G401 (cell line): ENCODE data around the gene NHERF1. TPM values are rescaled to one million over a fixed set of nuclear protein-coding genes. Genes with fewer than 3 reads are reported as not detected.
A peak's percentile ranks its signal among the peaks of the same experiment; 100 is the strongest.

Source experiments
- DNase-seq: peaks from one replicate; pipeline ENCODE4 v3.0.0-alpha.2; 2015; ENCODE audit warnings: low spot score
- in situ Hi-C: cut with HindIII; loops from 2 replicates; pipeline ENCODE4 v1.10.0; 2016; ENCODE audit warnings: low sequenced_read_pairs, mixed read lengths
- total RNA-seq: library from RNA; depleted of rRNA; stranded (reverse); fragments of >200 nt; shearing (Covaris generic); gene quantifications from 2 replicates; pipeline ENCODE4 v1.2.3, GENCODE V29; 2014

Gene NHERF1
- total RNA-seq, 1 experiment from 2014 or later, result 90.0 TPM

- in situ Hi-C loops, result no loop called here
- no peak for DNase-seq
Observed at GRCh38 chr17:74730491-74731346, 17.7 kb upstream of the NHERF1 start.

GRCh38 chr17:74731347-74731605 lies 17.2 kb upstream of the NHERF1 start:
- in situ Hi-C loops, result no loop called here
- DNase-seq, result no peak

DNA sequence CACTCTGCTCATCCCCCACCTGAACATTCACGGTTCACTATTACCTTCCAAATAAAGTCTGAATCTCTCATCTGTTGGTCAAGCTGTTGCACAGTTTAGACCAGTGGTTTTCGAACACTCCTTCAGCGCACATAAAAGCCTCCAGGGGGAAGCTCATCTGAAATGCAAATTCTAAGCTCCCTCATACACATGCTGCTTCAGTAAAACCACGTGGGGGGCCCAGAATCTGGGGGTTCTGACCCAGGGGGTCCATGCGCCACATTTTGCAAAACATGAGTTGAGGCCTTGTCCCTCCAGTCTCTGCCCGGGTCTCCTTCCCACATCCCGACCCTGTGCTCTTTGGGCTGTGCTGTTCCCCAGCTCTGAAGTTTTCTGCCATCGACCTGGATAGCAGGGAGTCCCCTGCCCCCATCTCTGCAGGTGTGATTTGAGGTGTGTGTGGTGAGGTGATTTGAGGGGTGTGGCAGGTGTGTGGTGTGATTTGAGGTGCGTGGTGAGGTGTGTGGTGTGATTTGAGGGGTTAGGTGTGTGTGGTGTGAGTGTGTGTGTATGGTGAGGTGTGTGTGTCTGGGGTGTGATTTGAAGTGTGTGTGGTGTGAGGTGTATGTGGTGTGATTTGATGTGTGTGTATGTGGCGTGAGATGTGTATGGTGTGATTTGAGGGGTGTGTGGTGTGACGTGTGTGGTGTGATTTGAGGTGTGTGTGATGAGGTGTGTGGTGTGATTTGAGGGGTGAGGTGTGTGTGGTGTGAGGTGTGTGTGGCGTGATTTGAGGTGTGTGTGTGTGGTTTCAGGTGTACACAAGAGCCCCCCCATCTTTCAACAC lies 16.2 kb upstream of the NHERF1 start:
- no peak for DNase-seq
- in situ Hi-C loops, result no loop called here

GRCh38 chr17:74733365-74734122 lies 14.9 kb upstream of the NHERF1 start:
- in situ Hi-C loops, result no loop called here
- DNase-seq, result no peak

DNA sequence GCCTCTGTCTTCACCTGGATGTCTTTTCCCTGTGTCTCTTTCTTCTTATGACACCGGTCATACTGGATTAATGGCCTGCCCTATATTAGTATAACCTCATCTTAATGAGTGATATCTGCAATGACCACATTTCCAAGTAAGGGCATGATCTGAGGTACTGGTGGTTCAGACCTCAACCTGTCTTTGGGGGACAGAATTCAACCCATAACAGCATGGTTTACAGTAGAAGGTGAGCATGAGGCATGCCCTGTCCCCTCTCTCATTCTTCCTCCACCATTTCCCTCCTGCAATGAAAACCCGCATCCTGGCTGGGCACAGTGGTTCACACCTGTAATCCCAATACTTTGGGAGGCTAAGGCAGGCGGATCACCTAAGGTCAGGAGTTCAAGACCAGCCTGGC lies 14.2 kb upstream of the NHERF1 start:
- in situ Hi-C loops, result no loop called here

DNA sequence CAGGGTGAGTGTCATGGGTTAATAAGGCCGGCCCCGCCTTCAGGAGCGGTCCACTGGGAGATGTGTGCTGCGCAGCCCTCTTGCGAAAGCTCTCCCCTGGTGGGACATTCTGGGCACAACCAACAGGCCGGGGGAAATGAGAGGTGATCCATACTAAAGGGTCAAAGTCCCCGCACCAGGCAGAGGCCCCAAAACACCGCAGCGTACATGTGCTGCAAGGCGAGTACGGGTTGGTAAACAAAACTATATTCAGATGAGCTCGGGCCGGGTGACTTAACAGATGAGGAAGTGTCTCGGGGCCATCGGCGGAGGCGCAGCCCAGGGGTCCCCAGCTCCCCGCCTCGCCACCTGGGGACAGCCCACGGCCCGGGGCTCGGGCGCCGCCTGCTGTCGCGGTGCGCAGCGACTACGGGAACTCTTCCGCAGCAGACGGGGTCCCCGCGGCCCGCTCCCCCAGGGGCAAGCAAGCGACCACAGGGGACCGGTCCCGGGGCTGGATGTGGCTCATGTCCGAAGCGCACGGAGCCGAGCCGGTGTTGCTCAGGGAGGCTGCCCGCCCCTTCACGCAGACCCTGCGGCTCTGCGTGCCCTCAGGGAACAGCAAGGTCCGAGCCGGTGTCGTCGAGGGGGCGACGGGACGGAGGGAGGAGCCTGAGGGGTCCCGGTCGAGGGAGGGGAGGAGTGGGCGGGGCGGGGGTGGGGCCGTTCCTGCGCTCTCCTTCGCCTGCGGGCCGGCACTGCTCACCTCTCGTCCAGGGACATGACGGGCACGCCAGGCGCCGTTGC lies 11.7 kb upstream of the NHERF1 start, which contains the start of gene RAB37:
Gene RAB37, plus strand, starts transcription at position 744 of the 786 bp plus-strand sequence. Its CDS starts 17 bp downstream, at position 761.
- in situ Hi-C loops, result no loop called here
- no peak for DNase-seq

More for the DNA sequence above, 14.2 kb upstream of the NHERF1 start:
- no peak for DNase-seq

DNA sequence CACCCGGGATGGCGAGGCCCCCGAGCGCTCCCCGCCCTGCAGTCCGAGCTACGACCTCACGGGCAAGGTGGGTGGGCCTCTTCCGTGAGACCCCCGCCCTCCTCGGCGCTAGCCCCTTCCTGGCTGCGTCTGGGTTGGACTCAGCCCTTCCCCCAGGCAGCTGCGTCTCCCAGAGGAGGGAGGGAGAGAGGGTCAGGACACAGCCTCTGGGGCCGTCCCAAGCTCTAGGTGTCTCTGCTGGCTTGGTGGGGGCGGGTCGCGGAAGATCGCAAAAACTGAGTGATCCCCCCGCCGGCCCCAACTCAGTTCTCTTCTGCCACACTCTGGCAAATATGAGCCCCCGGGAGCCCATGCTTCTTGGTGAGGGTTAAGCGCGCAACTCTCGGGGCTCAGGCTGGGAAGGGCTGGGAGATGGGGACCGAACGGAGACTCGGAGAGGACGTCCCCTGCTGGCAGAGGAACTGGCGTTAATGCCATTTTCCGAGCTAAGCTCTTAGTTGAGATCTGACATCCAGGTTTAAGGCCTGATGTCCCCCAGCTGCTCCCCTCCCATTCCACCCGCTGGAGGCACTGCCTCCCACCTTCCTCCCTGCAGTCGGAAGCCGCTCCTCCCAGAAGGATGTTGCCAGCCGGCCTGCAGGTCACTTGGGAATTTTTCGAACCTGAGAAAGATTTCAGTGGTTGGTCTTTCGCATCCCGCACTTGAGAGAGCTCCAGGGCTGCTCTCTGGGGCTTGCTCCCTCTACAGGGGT lies 11.0 kb upstream of the NHERF1 start:
- in situ Hi-C loops, result no loop called here
- DNase-seq, result peak; percentile 57

GRCh38 chr17:74738051-74738996 lies 10.1 kb upstream of the NHERF1 start:
- DNase-seq, result no peak
- in situ Hi-C loops, result no loop called here

DNA sequence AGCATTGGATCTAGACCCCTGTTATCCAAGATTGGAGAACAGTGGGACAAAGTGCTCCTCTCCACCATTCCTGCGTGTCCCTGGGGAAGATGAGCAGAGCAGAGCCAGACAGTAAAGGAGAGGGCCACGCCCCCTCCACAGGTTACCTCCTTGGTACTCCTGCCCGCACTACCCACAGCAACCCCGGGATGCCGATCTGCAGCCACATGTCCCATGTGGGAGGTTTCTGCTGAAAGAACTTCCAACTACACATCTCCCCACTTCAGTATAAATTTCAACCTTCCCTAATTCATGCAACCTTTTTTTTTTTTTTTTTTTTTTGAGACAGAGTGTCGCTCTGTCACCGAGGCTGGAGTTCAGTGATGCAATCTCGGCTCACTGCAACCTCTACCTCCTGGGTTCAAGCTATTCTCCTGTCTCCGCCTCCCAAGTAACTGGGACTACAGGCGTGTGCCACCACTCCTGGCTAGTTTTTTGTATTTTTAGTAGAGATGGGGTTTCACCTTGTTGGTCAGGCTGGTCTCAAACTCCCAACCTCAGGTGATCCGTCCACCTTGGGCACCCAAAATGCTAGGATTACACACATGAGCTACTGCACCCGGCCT lies 9.1 kb upstream of the NHERF1 start:
- no peak for DNase-seq

GRCh38 chr17:74740173-74740572 lies 8.3 kb upstream of the NHERF1 start:
- no peak for DNase-seq
- in situ Hi-C loops, result no loop called here

More for the DNA sequence above, 9.1 kb upstream of the NHERF1 start:
- in situ Hi-C loops, result no loop called here

DNA sequence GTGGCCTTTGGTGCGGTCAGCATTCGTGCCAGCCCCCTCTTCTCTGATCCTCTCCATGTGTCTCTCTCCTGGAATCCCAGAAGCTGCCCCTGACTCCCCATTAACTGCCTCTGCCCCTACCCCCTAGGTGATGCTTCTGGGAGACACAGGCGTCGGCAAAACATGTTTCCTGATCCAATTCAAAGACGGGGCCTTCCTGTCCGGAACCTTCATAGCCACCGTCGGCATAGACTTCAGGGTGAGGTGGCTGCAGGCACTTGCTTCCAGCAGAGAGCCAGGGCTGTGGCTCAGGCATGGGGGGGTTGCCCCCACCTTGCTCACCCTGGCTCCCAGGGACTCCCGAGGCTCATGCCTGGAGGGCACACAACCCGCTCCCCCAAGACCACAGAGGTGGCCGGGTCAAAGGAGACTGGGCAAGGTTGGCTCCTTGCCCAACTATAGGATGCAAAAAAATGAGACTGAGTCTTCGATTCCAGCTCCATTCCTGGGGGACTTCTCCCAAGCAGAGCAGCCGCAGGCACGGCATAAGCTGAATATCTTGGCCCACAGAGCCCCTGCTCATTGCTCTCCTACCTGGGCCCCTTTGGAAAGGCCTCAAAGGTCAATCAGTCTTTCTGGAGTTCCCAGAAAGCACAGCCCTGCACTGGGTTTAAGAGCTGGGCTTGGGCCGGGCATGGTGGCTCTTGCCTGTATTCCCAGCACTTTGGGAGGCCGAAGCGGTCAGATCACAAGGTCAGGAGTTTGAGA lies 7.6 kb upstream of the NHERF1 start:
- DNase-seq, result no peak
- in situ Hi-C loops, result no loop called here

GRCh38 chr17:74742153-74742515 lies 6.3 kb upstream of the NHERF1 start:
- DNase-seq, result no peak
- in situ Hi-C loops, result no loop called here

- no peak for DNase-seq
- in situ Hi-C loops, result no loop called here
Observed at GRCh38 chr17:74742978-74743545, 5.4 kb upstream of the NHERF1 start.

DNA sequence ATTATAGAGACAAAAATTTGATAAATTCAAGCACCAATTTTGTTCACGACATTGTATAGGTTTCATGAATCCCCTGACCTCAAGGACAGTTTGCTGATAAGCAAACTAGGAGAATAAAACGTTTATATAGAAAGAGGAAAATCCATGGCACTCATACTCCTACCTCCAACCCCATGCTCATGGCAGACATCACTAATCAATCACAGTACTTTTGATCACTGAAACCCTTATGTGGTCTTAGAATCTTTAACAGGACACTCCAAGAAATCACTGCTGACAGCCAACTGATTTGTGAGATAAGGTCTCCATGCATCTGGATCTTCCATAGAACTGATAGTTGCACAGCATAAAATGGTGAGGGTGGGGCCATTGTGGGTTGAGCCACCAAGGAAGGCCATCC lies 4.7 kb upstream of the NHERF1 start:
- no peak for DNase-seq
- in situ Hi-C loops, result no loop called here

DNA sequence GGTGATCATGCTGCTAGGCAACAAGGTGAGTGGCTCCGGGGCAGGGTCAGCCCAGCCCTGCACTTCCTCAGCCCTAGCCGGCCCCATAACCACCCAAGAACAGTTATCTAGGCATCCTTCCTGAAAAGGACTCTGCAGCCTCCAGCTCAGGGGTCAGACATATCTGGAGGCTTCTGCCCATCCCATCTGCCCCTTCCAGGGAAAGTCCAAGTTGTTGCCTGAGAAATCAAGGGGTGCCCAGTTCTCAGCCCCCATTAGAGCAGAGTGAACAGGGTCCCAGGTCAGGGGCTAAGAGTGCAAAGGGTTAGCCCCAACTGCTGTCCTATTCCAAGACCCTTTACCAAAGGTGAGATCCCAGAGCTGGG lies 4.1 kb upstream of the NHERF1 start:
- no peak for DNase-seq
- in situ Hi-C loops, result no loop called here
